Stimulated activated CD4-positive, alpha-beta T cell treated with anti-CD3 and anti-CD28 coated beads, Interleukin-1b, Interleukin-23, amount 100 ng/mL, for 48 hours (primary cell): ENCODE data around the gene DHRSX.
"Not testable (repeated sequence)": the region's sequence is repeated elsewhere in the genome, so short reads cannot be mapped to it uniquely, and the experiment has no call there.

Source experiments
- DNase-seq: peaks from one replicate; pipeline ENCODE4 v3.0.0-alpha.2; 2020

Gene DHRSX

DNA sequence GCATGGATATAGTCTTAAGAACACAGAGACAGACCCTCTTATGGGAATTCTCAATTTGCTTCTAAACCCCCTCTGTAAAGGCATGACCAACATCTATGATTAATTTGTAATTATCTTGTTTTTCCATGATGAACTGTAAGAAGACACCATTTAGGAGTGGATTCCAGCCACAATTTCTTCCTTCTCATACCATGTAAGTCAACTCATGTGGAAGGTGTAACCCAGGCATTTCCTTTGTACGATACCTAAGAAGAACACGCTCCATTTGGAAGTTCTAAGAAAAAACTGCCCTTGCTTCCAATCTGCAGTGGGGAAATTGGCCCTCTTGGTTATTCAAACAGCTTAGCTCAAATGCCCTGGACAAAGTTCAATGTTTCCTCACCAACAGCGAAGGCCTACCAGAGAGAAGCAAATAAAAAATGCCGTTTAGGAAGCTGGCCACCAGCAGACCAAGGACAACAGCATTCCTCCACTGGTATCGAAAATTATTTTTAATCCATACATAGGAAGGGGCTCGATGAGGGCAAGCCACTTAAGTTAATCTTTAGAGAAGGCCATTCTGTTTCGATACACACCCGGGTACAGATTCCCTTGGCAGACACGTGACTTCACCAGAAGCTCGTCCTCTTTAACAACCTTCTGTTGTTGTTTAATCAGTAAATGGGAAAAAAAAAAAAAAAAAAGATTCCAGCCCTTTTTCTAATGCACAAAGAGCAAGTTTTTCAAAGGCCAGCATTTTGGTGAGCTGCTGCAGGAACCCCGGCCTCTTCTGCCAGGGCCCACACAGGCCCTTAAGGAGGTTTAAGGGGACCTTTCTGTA, 2.6 kb downstream of the DHRSX start:
- DNase-seq: no peak

DNA sequence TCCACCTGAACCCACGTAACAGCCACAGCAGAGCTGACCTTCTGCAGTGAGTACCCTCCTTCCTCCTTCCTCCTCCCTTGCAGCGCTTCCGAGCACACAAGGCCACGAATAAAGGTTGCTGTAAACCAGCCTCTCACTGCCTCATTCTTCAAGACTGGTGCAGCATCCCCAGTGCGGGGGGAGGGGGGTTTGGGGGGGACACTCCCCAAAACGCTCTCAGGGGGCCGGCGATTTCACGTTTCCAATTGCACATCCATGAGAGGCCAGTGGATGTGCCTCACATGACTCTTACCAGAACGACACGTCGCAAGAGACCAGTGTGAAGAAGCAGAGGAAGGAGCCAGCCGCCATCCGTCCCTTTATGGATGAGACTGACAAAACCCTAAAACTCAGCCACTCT, 5.2 kb downstream of the DHRSX start:
- DNase-seq: no peak

DNA sequence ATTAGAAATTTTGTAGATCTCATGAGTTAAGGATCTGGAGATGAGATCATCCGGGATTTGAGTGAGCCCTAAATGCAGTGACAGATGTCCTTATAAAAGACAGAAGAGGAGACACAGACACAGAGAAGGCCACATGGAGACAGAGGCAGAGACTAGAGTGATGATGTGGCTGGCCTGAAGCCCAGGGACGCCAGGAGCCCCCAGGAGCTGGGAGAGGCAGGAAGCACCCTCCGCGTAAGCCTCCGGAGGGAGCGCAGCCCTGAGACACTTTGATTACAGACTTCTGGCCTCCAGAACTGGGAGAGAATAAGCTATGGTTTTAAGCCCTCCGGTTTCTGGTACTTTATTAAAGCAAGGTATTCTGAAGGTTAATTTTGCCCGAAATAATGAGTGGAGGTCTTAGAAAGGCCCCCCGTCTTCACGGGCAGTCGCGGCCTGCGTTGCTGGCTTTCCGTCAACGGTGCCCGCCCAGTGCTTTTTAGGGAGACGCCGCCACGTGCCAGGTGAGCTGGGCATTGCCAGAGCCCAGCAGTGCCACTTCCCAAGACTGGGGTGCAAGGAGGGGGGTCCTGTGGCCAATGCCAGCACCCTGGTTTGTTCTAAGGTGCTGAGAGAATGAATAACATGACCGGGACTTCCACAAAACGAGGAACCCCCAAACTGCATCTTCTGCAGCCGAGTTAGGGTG, 8.1 kb downstream of the DHRSX start:
- no peak for DNase-seq

DNA sequence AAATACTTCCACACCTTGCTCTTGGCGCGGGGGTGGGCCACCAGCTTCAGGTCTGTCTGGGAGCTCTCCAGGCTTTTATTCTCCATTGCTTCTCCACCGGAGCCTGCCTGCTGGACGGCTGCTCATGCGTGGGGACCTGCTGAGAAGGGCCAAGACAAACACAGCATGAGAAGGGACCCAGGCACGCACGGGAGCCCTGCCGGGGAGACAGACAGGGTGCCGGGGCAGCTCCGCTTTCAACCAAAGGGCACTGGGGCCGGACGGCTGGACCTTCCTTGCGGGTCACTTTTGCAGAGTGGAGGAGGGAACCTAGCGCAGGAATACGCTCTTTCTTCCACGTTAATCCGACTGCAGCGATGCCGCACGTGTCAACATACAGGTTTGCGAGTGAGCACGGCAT, 10.1 kb downstream of the DHRSX start:
- DNase-seq: no peak

DNA sequence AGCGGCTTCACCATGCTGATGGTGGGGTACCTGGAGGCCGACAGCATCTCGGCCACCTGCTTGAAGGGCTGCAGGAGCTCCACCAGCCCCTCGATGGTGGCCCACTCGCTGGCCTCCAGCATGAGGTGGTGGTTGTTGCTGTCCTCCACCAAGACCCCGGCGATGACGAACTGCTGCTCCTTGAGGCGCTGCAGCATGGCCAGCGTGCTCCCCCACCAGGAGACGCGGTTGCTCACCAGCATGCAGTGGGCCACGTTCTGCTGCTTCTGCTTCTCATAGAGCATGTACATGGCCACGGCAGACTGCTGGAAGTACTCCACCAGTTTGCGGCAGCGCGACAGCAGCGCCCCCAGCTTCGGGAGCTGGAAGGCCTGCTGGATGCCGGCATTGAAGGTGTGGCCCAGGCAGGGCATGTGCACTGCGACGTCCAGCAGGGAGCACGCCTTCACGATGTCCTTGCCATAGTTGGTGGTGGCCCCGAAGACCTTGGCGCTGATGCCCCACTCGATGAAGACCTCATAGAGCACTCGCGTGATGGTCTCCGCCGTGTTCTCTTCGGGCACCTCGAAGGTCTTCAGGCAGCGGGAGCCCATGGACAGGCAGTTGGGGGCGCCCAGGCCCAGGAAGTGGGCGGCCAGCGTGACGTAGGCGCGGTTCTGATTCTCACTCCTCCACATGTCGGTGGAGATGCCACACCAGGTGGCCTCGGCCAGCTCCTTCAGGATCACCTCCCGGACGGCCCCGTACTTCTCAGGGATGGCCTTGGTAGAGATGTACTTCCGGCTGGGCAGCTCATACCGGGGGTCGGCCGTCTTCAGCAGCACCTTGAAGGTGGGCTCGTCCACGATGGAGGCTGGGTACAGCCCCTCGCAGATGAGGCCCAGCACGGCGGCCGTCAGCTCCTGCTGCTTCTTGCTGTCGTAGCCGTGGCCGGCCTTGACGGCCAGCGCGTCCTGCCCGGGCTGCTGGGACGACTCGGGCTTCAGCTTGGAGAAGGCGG, 11.0 kb downstream of the DHRSX start:
- DNase-seq: no peak

DNA sequence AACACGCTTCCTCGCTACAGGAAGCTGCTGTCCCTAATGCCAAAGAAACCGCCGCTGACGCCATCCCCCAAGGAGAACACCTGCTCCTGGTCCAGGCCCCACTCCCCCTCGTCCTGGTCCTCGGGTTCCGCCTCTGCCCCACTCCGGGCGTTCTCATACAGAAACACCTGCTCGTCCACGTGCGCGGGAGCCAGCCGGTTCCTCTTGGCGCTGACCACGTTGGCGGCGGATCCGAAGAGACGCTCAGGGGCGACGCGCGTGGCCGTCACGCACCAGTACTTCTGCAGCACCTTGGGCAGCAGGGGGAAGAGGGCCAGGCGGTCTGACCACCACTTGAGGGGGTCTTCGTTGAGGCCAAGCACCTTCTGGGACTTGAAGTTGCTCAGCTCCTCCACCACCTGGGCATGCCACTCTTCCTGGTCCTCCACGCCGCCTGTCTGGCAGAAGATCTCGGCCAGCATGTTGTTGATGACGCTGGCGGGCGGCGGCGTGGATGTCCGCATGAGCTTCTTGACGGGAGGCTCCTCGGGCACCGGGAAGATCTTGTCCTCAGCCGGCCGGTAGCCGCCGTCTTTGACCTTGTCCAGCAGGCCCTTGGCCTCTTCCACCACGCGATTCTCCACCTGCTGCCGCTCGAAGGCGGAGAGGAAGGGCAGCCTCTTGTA, 12.0 kb downstream of the DHRSX start:
- no peak for DNase-seq

DNA sequence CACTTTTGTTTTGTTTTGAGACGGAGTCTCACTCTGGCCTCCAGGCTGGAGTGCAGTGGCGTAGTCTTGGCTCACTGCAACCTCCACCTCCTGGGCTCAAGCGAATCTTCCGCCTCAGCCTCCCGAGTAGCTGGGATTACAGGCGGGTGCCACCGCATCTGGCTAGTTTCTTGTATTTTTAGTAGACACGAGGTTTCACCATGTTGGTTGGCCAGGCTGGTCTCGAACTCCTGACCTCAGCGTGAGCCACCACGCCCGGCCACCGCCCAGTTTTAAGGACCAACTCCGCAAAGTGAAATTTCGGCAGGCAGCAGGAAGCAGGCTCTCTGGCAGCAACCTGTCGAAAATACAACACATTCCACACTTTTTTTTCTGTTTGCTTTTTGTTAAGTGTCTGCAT, 13.4 kb downstream of the DHRSX start:
- no peak for DNase-seq

DNA sequence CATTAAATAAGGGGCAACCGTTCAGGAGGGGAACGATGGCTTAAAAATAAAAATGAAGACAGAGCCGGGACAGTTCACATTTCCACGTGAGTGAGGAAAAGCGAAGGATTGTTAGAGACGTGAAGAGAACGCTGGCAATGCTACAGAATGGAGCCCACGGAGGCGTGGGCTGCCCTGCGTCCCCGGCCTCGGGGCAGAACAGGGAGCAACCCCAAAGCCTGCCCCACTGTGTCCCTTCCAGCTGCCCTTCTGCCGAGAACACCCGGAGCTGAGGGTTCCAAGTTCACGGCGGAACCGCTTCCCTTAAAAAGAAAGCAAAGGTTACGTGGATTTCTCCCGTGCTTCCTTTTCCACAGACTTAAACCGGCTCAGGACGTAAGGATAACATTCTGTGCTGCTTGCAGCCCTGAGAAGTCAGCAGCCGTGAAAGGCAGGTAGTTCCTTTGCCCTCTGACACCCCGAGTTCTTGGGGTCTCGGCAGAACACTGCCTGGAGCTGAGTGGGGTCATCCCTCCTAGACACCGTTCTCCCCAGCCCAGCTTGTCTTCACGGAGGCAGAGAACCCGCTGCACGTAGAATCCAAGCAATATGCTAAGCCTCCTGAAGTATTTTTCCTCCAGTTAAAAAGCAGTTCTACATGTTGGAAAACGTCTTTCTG, 14.2 kb downstream of the DHRSX start:
- no peak for DNase-seq

DNA sequence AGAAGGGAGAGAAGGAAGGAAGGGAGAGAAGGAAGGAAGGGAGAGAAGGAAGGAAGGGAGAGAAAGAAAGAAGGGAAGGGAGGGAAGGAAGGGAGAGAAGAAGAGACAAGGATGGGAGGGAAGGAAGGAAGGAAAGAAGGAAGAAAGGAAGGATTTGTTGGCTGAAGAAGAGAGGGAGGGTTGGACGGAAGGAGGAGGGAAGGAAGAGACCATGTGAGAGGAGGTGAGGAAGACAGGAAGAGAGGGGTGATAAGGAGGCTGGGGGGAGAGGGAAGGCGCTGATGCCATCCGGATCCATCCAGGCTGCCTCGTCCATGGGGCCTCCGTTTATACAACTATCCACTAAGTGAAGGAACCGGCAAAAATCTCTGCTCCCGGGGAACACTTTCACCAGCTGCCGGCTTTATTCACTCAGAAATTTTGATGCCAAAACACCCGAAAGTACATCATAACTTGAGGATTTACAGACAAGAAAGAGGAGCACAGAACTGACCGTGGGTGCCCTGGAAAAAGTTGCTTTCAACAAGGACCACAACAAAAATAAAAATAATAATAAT, 14.9 kb downstream of the DHRSX start:
- no peak for DNase-seq

DNA sequence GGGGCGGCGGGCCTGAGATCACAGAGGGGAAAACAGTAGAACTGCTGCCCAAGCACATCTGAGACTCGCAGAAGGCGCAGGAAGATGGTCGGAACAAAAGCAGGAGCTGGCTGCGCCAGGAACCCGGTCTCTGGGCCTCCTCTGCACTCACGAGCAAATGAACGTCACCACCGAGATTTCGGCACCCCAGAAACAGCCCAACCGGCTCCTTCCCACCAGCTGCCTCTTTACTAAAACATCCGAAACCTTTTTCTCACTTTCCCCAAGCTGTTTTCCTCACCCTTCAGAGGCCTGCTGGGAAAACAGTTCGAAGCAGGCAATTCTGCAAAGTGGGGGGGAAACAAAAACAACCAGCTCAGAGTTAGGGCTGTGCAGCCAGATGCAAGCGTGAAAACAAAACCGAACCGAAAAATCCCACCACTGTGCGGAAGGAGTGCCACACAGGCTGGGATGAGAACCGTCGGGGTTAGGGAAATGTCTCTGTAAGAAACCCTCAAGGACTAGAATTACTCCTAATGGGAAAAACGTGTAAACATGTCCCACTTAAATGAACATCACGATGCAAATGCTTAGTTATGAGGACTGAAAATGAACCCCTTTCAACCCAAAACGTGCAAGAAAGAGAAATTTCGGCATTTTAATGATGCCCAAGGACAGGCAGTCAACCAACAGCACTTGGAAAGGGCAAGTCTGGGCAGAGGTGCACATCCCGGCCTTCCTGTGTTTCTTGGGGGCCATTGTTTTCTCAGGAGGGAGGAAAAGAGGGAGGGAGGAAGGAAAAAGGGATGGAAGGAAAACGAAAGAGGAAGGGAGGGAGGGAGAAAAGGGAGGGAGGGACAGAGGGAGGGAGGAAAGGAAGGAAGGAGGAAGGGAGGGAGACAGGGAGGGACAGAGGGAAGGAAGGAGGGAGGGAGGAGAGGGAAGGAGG, 15.8 kb downstream of the DHRSX start:
- DNase-seq: no peak

DNA sequence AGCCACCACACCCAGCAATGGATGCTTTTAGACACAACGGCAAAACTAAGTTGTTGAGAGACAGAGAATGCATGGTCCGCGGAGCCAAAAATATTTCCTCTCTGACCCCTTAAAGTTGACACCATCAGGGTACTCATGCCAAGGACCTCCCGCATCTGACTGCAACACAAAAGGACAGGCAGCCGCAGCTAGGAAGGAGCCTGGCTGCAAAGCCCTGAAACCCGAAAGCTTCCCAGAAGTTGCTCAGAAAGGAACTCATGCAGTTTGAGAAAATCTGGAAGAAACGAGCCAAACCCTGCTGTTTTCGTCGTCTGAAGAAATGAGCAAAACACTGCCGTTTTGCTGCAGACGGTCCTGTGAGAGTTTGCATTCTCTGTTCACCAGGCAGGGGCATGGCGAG, 16.5 kb downstream of the DHRSX start:
- DNase-seq: no peak

DNA sequence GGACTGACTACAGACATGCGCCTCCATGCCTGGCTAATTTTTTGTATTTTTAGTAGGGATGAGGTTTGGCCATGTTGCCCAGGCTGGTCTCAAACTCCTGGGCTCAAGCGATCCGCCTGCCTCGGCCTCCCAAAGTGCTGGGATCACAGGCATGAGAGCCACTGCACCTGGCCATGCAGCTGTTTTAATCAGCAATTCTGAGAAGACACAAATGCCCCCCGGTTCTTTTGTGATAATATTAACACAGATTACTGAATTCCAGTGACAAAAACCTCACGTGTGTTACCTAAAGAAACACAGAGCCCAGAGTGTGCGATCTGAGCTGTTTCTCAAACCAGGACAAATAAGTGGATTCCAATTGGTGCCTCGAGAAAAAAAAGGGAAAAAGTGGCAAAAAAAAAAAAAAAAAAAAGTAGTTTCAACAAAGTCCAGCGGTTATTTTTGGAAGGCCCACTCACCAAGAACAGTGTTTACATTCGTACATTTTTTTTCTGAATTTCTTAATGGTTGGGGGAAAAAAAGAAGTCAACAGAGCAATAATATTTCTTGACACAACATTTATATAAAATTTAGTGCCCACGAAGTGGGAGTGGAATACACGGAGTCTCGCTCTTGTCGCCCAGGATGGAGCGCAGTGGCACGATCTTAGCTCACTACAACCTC, 17.2 kb downstream of the DHRSX start:
- no peak for DNase-seq

DNA sequence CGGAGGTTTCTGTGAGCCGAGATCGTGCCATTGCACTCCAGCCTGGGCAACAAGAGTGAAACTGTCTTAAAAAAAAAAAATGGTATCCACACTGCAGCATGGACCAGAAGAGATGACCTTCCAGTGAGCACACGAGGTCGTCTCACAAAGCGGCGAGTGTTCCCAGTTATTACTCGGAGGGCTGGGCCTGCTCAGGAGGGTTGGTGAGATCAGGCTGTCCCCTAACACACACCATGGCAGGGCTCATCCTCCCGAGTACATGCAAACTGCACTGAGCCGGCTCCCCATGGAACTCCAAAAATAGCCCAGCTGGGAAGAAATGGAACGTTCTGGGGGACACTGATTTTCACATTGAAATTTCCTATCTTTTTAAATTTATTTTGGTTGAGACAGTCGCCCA, 19.2 kb downstream of the DHRSX start:
- not testable (repeated sequence) for DNase-seq

DNA sequence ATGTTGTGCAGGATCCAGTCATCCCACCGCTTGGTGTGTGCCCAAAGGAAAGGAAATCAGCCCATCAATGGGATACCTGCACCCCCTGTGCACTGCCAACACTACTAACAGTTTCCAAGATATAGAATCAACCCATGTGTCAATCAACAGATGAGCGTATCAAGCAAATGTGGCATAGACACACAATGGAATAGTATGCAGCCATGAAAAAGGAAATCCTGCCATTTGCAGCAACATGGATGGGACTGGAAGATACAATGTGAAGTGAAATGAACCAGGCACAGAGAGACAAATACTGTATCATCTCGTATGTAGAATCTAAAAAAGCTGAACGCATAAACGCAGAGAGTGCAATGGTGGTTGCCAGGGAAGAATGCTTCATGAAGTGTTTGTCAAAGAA, 20.8 kb downstream of the DHRSX start:
- not testable (repeated sequence) for DNase-seq

DNA sequence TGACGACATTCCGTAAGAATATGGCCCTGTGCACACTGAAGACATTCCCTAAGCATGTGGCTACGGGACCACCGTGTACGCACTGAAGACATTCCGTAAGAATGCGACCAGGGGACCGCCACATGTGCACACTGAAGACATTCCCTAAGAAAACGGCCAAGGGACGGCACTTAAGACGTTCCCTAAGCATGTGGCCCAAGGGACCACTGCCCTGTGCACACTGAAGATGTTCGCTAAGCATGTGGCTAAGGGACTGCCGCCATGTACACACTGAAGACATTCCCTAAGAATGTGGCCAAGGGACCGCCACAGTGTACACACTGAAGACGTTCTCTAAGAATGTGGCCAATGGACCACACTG, 21.4 kb downstream of the DHRSX start:
- no peak for DNase-seq

DNA sequence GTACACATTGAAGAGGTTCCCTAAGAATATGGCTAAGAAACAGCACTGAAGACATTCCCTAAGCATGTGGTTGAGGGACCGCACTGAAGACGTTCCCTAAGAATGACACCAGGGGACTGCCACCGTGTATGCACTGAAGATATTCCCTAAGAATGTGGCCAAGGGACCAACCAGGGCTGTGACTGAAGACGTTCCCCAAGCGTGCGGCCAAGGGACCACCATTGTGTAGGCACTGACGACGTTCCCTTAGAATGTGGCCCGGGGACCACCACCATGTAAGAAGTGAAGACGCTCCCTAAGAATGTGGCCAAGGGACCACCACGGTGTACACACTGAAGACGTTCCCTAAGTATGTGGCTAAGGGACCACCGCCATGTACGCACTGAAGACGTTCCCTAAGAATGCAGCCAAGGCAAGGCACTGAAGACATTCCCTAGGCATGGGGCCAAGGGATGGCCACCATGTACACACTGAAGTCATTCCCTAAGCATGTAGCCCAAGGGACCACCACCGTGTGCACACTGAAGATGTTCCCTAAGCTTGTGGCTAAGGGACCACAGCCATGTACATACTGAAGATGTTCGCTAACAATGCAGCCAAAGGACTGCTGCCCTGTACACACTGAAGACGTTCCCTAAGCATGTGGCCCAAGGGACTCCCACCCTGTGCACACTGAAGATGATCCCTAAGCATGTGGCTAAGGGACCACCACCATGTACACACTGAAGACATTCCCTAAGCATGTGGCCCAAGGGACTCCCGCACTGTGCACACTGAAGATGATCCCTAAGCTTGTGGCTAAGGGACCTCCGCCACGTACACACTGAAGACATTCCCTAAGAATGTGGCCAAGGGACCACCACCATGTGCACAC, 22.0 kb downstream of the DHRSX start:
- DNase-seq: no peak

DNA sequence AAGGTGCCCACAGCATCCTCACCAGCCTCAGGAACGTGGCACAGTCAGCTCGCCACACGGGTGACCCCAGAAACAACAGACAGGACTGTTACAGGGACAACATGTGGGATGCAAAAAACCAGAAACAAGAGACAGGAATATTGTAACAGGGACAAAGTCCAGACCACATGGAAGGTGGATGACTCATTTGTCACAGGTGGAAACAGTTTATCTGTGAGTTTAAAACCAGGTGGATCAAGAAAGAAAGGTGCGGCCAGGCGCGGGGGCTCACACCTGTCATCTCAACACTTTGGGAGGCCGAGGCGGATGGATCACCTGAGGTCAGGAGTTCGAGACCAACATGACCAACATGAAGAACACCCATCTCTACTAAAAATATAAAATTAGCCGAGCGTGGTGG, 23.5 kb downstream of the DHRSX start:
- not testable (repeated sequence) for DNase-seq

DNA sequence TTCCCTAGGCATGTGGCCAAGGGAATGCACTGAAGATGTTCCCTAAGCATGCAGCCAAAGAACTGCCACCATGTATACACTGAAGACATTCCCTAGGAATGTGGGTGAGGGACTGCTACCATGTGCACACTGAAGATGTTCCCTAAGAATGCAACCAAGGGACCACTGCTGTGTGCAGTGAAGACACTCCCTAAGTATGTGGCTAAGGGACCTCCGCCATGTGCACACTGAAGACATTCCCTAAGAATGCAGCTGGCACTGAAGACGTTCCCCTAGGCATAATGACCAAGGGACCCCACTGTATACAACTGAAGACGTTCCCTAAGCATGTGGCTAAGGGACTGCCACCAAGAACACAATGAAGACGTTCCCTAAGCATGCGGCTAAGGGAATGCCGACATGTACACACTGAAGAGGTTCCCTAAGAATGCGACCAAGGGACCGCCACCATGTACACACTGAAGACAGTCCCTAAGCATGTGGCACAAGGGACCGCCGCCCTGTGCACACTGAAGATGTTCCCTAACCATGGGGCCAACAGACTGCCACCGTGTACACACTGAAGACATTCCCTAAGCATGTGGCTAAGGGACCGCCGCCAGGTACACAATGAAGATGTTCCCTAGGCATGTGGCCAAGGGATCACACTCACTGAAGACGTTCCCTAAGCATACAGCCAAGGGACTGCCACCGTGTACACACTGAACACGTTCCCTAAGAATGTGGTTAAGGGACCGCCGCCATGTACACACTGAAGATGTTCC, 25.6 kb downstream of the DHRSX start:
- no peak for DNase-seq
